ENCODE results near the gene RAB7B.
"Not testable (repeated sequence)": the region's sequence is repeated elsewhere in the genome, so short reads cannot be mapped to it uniquely, and the experiment has no call there.

DNA sequence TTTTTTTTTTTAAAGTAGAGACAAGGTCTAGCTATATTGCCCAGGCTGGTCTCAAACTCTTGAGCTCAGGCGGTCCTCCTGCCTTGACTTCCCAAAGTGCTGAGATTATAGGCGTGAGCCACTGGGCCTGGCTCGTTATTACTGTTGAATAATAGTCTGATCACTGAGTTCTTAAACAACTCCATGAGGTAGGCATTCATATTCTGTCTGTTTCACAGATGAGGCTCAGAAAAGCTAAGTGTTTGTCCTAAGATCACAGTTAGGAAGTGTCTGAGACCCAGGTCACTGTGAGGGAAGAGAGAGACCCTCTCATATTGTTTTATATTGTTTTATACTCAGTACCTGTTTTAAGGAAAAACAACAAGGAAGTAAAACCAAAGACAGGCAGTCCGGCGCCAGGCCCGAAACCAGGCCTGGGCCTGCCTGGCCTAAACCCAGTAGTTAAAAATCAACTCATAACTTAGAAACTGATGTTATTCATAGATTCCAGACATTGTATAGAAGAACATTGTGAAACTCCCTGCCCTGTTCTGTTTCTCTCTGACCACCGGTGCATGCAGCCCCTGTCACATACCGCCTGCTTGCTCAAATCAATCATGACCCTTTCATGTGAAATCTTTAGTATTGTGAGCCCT, 49.2 kb upstream of the RAB7B start:
- TF ChIP-seq, protein P1, sequence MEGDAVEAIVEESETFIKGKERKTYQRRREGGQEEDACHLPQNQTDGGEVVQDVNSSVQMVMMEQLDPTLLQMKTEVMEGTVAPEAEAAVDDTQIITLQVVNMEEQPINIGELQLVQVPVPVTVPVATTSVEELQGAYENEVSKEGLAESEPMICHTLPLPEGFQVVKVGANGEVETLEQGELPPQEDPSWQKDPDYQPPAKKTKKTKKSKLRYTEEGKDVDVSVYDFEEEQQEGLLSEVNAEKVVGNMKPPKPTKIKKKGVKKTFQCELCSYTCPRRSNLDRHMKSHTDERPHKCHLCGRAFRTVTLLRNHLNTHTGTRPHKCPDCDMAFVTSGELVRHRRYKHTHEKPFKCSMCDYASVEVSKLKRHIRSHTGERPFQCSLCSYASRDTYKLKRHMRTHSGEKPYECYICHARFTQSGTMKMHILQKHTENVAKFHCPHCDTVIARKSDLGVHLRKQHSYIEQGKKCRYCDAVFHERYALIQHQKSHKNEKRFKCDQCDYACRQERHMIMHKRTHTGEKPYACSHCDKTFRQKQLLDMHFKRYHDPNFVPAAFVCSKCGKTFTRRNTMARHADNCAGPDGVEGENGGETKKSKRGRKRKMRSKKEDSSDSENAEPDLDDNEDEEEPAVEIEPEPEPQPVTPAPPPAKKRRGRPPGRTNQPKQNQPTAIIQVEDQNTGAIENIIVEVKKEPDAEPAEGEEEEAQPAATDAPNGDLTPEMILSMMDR (IDR thresholded peaks at IDR 0.05 in 2 of 3, conservative IDR thresholded peaks at IDR 0.05 in 1 of 3; ENCODE audit: insufficient read depth in 2 of 3, low read depth in 1 of 3, low read length in 3 of 3) = not testable (repeated sequence)
- not testable (repeated sequence) for TF ChIP-seq POLR2AphosphoS5 (IDR thresholded peaks at IDR 0.05; ENCODE audit: control insufficient read depth, insufficient read depth, low read depth, low read length); MAFK (IDR thresholded peaks at IDR 0.05; ENCODE audit: low read length); SP2 (IDR thresholded peaks at IDR 0.05; ENCODE audit: extremely low read depth, low read depth, low read length, poor library complexity, severe bottlenecking); SETDB1 (IDR thresholded peaks at IDR 0.05; ENCODE audit: low read length)
